GM18870 (cell line): ENCODE measurements around the gene FIBP.
A peak's percentile ranks its signal among the peaks of the same experiment; 100 is the strongest.

Source experiments
- ATAC-seq: cut with Tn5 transposase; IDR thresholded peaks from one replicate; pipeline ENCODE4 v1.9.1; 2021; ENCODE audit warnings: moderate library complexity; ENCODE audit not compliant: unreplicated experiment

Gene FIBP

DNA sequence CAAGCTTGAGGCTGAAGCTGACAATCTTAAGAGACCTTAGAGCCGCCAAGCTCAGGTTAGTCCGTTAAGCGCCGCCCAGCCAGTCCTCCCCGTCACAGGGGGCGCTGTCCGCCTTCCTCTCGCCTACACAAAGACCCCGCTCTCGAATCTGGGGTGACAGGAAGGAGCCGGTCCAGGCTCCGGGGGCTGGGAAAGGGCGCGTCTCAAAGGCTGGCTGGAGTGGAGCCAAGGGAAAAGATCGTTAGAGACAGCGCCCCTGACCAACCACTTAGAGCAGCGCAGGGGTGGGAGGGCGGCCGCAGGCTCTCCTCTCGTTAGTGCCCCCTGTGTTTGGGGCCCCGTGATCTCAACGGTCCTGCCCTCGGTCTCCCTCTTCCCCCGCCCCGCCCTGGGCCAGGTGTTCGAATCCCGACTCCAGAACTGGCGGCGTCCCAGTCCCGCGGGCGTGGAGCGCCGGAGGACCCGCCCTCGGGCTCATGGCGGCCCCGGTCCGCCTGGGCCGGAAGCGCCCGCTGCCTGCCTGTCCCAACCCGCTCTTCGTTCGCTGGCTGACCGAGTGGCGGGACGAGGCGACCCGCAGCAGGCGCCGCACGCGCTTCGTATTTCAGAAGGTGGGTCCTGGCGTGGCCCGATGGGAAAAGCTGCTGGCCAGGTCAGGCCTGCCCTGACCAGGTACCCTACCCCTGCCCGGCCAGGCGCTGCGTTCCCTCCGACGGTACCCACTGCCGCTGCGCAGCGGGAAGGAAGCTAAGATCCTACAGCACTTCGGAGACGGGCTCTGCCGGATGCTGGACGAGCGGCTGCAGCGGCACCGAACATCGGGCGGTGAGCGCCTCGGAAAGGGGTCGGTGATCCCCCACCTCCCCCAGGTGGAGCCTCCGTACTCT is 27.8 kb downstream of the FIBP start, which contains the start of gene MUS81:
MUS81 (plus strand) TSS at position 156 of the 887 bp plus-strand sequence; CDS start at position 477, 321 bp downstream.
- ATAC-seq: no peak

DNA sequence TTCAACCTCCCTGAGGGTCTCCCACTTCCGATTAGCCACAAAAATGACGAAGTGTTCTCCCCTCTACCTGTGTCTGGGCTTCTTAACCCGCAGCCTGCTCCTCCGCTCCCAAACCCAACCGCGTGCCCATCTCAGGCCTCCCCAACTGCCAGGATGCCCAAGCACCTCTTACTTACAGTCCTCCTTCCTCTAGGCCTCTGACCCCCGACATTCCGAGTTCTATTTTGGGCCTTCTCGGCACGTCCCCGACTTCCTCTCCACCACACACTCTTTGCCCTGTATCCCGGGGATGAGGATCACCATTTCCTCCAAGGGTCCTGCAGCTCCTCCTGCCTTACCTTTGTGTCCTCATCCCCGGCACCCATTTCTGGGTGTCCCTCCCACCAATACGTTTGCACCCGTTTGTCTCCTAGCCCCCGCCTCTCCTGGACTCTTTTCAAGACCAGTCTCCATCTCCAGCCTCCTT is 28.4 kb downstream of the FIBP start:
- ATAC-seq: no peak

- peak; percentile 52 for ATAC-seq
Observed at GRCh38 chr11:65859095-65859811, 29.0 kb downstream of the FIBP start.

DNA sequence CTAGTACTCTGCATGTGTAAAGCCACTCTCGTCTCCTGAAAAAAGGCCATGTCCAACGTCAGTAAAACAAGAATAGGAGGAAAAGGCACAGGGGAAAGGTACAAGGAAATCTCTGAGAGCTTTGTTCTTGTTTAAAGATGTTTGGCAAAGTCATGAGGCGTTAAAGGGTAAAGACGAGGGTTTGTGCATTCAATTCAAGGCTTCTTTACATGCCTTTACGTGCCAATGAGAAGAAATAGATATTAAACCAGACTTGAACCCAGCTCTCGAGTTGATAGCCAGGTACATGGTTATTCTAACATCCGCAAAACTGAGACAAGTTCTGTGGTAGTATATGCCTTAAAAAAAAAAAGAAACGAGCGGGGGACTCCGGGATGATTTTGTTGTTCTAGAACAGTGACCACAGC is 29.6 kb downstream of the FIBP start:
- ATAC-seq: no peak

DNA sequence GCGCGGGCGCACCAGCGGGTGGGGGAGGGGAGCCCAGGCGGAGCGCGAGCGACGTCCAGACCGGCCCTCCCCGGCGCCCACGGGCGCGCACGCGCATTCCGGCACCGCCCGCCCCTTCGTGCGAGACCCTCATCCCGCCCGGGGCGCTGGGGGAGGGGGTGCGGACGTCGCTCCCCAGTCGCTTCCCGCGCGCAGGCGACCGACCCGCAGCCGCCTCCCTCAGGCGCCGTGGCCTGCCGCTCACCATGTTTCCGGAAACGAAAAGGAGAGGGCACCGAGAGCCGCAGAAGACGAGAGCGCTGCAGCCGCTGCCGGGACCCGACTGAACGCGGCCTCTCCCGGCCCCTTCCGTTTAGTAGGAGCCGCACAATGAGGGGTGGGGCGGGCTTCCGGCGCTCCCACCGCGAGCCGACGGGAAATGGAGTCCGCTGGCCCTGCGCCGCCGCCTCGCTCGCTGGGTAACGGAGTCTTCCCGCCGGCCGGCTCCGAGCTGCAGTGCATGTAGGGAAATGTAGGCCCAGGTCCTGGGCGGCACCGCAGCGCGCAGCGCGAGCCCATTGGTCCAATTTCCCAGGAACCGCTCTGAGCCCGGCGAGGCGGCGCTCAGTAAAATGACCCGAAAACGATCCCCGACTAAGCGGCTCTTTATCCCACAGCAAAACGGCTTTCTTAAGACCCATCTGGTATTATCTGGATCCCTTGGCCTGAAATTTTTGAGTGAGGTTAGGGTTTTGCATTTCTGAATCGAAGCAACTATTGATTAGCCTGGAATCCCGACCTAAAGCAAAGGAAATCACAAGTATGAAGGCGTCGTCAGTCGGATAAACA is 30.2 kb downstream of the FIBP start, which contains the start of gene CFL1:
CFL1 (minus strand) TSS at position 328 of the 828 bp plus-strand sequence; CDS start at position 247, 81 bp downstream.
- peak; percentile 36 for ATAC-seq

- no peak for ATAC-seq
Observed at GRCh38 chr11:65857500-65857852, 30.8 kb downstream of the FIBP start.

- peak; percentile 21 for ATAC-seq
Observed at GRCh38 chr11:65856689-65857499, 31.4 kb downstream of the FIBP start.

DNA sequence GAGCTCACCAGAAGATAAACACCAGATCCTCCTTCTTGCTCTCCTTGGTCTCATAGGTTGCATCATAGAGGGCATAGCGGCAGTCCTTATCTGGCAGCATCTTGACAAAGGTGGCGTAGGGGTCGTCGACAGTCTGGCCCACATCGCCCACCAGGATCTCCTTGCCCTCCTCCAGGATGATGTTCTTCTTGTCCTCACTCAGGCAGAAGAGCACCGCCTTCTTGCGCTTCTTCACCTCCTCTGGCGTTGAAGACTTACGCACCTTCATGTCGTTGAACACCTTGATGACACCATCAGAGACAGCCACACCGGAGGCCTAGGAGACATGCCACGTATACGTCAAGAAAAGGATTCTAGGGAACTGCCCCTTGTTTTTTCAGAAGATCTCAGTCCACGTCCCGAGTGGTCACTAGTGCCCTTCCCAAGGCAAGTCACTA is 32.3 kb downstream of the FIBP start:
- no peak for ATAC-seq

DNA sequence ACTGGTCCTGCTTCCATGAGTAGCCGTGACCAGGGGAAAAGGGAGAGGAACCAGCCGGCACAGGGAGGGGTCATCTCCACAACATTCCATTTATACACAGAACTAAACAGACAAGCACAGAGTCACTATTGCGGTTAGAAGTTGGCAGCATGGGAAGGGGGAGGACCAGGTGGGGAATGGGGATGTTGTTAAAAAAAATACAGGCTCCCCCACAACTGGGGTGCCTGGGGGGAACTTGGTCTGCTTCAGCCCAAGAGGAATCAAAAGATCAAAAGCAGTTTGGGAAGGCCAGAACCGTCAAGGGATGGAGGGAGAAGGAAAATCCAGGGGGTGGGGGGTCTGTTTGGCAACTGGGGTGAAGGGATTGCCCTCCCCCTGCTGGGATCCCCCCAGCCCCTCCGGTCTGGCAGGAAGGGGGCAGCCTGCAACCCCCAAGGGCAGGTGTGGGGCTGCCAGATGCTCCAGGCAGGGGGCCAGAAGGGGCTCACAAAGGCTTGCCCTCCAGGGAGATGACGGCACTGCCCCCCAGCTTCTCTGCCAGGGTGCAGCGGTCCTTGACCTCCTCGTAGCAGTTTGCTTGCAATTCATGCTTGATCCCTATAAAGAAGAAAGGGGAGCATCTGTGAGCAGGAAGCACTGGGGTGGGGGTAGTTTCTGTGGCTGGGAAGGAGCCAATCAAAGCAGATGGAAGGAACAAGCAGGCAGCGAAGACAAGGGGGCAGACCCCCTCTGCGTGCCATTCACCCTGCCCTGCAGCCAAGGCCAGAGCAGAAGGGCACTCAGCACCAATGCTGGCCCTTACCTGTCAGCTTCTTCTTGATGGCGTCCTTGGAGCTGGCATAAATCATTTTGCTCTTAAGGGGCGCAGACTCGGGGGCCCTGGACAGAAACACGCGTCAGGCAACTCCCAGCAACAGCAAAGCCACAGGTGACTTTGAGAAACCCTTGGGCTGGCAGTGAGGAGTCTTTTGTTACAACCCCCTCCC is 33.1 kb downstream of the FIBP start:
- no peak for ATAC-seq

GRCh38 chr11:65854161-65854592 is 34.1 kb downstream of the FIBP start:
- no peak for ATAC-seq

GRCh38 chr11:65853246-65853979 is 34.9 kb downstream of the FIBP start:
- no peak for ATAC-seq

DNA sequence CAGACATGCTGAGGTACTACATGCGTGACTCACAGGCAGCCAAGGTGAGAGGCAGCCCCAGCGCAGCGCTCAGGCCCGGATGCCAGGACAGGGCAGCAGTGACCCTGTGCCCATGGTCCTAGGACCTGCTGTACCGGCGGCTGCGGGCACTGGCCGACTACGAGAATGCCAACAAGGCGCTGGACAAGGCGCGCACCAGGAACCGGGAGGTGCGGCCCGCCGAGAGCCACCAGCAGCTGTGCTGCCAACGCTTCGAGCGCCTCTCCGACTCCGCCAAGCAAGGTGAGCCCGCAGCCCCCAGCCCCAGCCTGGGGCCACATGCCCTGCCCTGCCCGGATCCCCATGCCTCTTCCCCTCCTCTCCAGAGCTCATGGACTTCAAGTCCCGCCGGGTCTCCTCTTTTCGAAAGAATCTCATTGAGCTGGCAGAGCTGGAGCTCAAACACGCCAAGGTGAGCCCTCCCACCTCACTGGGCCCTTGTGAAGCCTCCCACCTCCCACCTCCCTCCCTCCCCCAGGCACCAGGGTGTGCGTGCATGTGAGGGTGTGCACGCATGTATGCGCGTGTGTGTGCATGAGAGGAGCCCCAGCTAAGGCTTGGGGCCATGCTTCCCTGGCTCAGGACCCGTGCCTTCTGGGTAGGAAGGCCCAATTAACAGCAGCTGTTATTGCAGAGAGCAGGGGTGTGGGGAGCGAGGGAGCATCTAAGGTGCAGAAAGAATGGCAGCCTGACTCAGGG is 35.6 kb downstream of the FIBP start:
- ATAC-seq: no peak

DNA sequence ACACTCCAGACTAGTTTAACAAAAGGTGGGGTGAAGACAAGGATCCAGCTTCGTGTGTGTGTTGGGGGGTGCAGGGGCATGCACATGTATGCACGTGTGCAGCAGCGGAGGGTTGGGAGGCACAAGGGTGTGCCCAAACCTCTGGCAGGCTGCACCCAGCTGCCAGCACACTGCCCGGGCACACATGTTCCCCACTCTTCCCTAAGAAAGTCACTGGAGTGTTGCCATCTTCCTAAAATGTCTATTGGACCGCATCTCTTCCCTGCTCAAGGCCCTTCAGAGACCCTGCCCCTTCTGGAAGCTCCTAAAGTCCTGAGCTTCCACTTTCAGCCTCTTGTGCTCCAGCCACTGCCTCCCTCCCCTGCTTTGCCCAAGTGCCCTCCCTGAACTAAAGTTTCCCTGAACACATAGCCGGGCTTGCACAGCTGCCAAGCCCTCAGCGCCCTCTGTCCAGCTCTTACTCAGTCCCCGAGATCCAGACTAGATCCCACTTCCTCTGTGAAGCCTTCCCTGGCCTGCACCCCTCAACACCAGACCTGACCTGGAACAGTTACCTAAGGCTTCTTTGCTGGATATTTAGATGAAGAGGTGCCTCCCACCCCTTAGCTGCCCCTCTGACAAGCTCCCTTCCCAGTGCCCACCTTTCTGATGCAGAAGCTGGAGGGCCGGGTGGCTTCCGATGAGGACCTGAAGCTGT is 36.3 kb downstream of the FIBP start:
- ATAC-seq: no peak

- ATAC-seq: no peak
Observed at GRCh38 chr11:65851083-65851579, 37.1 kb downstream of the FIBP start.

DNA sequence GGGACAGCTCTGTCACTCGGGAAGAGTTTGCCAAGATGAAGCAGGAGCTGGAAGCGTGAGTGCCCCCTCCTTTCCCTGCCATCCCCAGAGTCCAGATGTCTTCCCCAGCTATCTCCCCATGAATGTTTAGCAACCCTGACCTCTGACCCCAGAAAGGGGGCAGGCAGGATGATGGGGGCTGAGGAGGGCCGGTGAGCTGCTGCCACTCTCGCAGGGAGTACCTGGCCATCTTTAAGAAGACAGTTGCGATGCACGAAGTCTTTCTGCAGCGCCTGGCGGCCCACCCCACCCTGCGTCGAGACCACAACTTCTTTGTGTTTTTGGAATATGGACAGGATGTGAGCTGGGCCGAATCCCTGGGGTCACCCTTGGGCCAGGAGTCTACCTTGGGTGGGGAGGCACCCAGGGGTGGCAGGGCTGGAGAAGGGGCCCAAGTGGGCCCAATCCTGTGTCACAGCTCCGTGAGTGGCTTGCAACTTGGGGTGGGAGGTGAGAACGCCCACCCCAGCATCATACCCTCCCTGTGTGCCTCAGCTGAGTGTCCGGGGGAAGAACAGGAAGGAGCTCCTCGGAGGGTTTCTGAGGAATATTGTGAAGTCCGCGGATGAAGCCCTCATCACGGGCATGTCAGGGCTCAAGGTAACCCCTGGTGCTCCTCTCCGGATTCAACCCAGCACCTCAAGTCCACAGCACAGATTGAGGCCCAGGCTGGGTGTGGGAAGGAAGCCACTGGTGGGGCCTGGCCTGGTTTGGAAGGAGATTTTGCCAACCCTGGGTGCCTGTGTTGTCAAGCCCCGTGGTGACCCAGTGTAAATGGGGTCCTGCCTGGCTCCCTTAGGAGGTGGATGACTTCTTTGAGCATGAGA is 37.8 kb downstream of the FIBP start:
- ATAC-seq: no peak

GRCh38 chr11:65849771-65850216 is 38.5 kb downstream of the FIBP start:
- no peak for ATAC-seq
